GM12873 (cell line): Measurements from ENCODE around the gene CNST.

ENCODE experiments used
- CTCF ChIP-seq: IDR thresholded peaks from 2 replicates; pipeline ENCODE4 v1.5.1; 2012; ENCODE audit warnings: low read depth, mild to moderate bottlenecking, moderate library complexity, low read length, control low read depth; ENCODE audit not compliant: insufficient read depth; ENCODE audit errors: missing control alignments

Gene CNST

GRCh38 chr1:246559310-246559709 lies 6.9 kb upstream of the CNST start:
- TF ChIP-seq CTCF, result no peak

- TF ChIP-seq CTCF, result peak; percentile 10
These were observed 5.4 kb upstream of the CNST start for GRCh38 chr1:246560833-246561232.

- TF ChIP-seq CTCF, result no peak
These were observed 1.2 kb upstream of the CNST start for GRCh38 chr1:246564839-246565750.

- TF ChIP-seq CTCF, result no peak
These were observed 517 bp upstream of the CNST start for GRCh38 chr1:246565751-246566127.

GRCh38 chr1:246566813-246567645 lies 773 bp downstream of the CNST start:
- TF ChIP-seq CTCF, result no peak

GRCh38 chr1:246567646-246568235 lies 1.5 kb downstream of the CNST start:
- TF ChIP-seq CTCF, result no peak
